KMS-11 (cell line): Measurements from ENCODE around the gene BCAT1.

Experiments
- H2AFZ ChIP-seq: fragments of 200-600 bp; sonication (generic); 2 replicates; pipeline ENCODE4 v1.6.1; 2016; ENCODE audit warnings: antibody characterized with exemption, mixed run types, low read depth
- H3K27ac ChIP-seq: fragments of 200-600 bp; sonication (generic); 2 replicates; pipeline ENCODE4 v1.6.1; 2016; ENCODE audit warnings: mild to moderate bottlenecking, mixed run types
- H3K27me3 ChIP-seq: fragments of 200-600 bp; sonication (generic); 2 replicates; pipeline ENCODE4 v1.6.1; 2017; ENCODE audit warnings: mild to moderate bottlenecking, low read depth, mixed run types, moderate library complexity; ENCODE audit not compliant: insufficient read depth
- H3K36me3 ChIP-seq: fragments of 200-600 bp; sonication (generic); 2 replicates; pipeline ENCODE4 v1.6.1; 2017; ENCODE audit warnings: mild to moderate bottlenecking, mixed run types; ENCODE audit not compliant: insufficient read depth
- H3K4me1 ChIP-seq: fragments of 200-600 bp; sonication (generic); 2 replicates; pipeline ENCODE4 v1.6.1; 2016; ENCODE audit warnings: mild to moderate bottlenecking, low read depth, mixed run types; ENCODE audit not compliant: poor library complexity, severe bottlenecking
- H3K4me2 ChIP-seq: fragments of 200-600 bp; sonication (generic); 2 replicates; pipeline ENCODE4 v1.7.0; 2016; ENCODE audit warnings: mild to moderate bottlenecking, mixed run types
- H3K4me3 ChIP-seq: fragments of 200-600 bp; sonication (generic); IDR thresholded peaks from 2 replicates; pipeline ENCODE4 v1.6.1; 2017; ENCODE audit warnings: low read depth, low read length, mixed read lengths; ENCODE audit not compliant: insufficient read depth
- H3K79me2 ChIP-seq: fragments of 200-600 bp; sonication (generic); 2 replicates; pipeline ENCODE4 v1.6.1; 2016; ENCODE audit warnings: low read depth, mixed run types; ENCODE audit not compliant: insufficient read depth
- H3K9ac ChIP-seq: fragments of 200-600 bp; sonication (generic); 2 replicates; pipeline ENCODE4 v1.6.1; 2016; ENCODE audit warnings: mild to moderate bottlenecking, mixed run types
- H4K20me1 ChIP-seq: fragments of 200-600 bp; sonication (generic); 2 replicates; pipeline ENCODE4 v1.6.1; 2016; ENCODE audit warnings: mild to moderate bottlenecking, mixed run types; ENCODE audit not compliant: insufficient read depth
- TF ChIP-seq, protein P1 (sequence below): fragments of 200-600 bp; sonication (generic); conservative IDR thresholded peaks from 2 replicates; pipeline ENCODE4 v1.6.1; 2017; ENCODE audit warnings: low read depth, mild to moderate bottlenecking, antibody characterized with exemption, low read length, moderate library complexity, mixed read lengths

BCAT1 gene

DNA sequence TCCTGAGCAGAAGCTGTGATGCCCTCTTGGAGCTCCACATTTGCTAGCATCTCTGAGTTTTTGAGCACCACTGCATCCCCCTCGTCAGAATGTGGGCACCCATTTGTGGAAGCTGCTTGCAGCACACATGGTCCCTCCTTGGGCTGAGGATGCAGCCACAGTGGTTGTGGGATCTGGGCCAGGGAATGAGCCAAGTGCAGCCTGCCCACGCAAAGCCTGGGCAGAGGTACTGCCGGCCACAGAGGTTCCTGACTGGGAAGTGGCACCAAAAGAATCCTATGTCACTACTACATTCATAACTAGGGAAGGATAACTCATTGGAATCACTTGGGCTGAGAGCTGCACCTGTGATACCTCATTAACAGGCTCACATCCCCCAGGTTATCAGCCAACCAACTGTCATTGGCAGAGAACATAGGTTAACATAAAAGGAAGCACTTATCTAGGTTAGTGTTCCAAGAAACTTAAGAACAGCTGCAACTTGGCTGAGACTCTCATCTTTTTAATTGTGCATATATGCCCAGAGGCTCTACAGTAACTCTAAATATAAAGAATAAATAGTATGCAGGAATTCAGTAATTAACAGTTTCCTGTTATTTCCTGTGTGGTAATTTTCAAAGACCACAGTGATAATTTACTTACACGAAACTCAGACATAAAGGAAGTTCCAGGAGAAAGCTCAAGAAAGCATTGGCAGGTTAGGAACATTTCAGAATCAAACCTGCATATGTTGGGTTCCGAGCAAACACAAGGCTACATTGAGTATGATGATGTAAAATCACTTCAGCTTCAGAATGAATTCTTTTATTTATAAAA lies 145.3 kb downstream of the BCAT1 start:
- no peaks in the 10 kb centered on the region for H4K20me1 ChIP-seq
- no peak overlapping the region for H3K4me3 ChIP-seq
- TF ChIP-seq, protein P1, sequence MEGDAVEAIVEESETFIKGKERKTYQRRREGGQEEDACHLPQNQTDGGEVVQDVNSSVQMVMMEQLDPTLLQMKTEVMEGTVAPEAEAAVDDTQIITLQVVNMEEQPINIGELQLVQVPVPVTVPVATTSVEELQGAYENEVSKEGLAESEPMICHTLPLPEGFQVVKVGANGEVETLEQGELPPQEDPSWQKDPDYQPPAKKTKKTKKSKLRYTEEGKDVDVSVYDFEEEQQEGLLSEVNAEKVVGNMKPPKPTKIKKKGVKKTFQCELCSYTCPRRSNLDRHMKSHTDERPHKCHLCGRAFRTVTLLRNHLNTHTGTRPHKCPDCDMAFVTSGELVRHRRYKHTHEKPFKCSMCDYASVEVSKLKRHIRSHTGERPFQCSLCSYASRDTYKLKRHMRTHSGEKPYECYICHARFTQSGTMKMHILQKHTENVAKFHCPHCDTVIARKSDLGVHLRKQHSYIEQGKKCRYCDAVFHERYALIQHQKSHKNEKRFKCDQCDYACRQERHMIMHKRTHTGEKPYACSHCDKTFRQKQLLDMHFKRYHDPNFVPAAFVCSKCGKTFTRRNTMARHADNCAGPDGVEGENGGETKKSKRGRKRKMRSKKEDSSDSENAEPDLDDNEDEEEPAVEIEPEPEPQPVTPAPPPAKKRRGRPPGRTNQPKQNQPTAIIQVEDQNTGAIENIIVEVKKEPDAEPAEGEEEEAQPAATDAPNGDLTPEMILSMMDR: no peak
- H3K79me2 ChIP-seq: no peaks in the 10 kb centered on the region
- H3K4me2 ChIP-seq: no peak overlapping the region
- H3K9ac ChIP-seq: no peak overlapping the region
- H3K27ac ChIP-seq: no peak overlapping the region
- no peaks in the 10 kb centered on the region for H3K36me3 ChIP-seq
- H2AFZ ChIP-seq: no peak overlapping the region
- no peaks in the 10 kb centered on the region for H3K27me3 ChIP-seq
- H3K4me1 ChIP-seq: no peaks in the 10 kb centered on the region

DNA sequence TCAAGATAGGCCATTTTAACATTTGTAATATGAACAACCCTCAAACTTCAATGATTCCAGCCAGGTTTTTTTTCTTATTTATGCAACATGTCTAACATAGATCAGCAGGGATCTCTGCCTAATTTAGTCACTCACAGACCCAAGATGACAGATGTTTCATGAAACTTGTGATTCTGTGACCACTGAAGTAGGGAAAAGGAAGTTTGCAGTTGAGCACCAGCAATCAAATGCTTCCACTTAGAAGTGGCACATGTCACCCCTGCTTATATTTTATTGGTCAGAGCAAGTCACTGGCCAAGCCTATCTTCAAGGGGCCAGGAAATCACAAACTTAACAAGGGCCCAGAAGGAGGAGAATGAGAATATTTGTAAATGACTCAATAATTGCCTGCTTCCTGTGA lies 150.6 kb downstream of the BCAT1 start:
- TF ChIP-seq, protein P1: no peak
- H2AFZ ChIP-seq: no peak overlapping the region
- H4K20me1 ChIP-seq: no peaks in the 10 kb centered on the region
- H3K9ac ChIP-seq: no peak overlapping the region
- H3K4me1 ChIP-seq: no peaks in the 10 kb centered on the region
- H3K4me3 ChIP-seq: no peak overlapping the region
- no peak overlapping the region for H3K27ac ChIP-seq
- no peak overlapping the region for H3K4me2 ChIP-seq
- no peaks in the 10 kb centered on the region for H3K36me3 ChIP-seq
- H3K27me3 ChIP-seq: no peaks in the 10 kb centered on the region
- H3K79me2 ChIP-seq: no peaks in the 10 kb centered on the region

DNA sequence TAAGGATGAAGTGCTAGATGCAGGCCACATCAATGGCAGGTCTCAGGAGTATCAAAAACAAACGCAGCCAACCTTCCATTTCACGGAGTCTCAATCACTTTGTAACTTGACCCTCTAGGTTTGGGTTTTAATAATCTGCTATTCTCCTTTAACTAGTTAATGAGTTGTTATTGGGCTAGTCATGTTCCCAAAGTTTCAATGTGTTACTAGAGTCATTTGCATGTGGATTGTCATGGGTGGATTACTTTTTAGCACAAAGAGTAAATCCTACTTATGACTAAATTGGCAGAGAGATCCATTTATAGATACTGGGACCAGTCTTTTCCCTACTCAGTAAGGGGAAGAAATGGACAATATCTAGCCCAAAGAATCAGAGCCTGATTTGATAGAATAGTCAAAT lies 151.0 kb downstream of the BCAT1 start:
- H3K4me2 ChIP-seq: no peak overlapping the region
- H2AFZ ChIP-seq: no peak overlapping the region
- no peak overlapping the region for H3K27ac ChIP-seq
- no peak overlapping the region for H3K9ac ChIP-seq
- H3K27me3 ChIP-seq: no peaks in the 10 kb centered on the region
- no peak overlapping the region for H3K4me3 ChIP-seq
- no peaks in the 10 kb centered on the region for H3K4me1 ChIP-seq
- TF ChIP-seq, protein P1: no peak
- no peaks in the 10 kb centered on the region for H4K20me1 ChIP-seq
- H3K79me2 ChIP-seq: no peaks in the 10 kb centered on the region
- no peaks in the 10 kb centered on the region for H3K36me3 ChIP-seq

DNA sequence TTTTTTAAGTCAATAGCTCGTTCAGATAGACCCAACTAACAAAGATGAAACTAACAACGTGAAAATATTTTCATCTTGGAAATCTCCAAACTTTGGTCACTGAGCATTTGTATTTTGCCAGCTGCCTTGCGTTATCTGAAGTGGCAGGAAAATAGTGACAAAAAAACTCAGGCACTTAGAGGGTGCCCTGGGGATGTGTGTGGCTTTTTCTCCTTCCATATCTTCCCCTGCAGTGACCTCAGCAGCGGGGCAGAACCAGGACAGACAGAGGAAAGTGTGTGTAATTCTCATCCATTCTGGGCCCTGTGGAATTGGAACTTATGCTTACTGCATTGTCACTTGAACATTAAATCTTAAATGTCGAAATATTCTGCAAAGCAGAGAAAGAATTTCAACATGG lies 152.0 kb downstream of the BCAT1 start:
- no peaks in the 10 kb centered on the region for H3K79me2 ChIP-seq
- TF ChIP-seq, protein P1: no peak
- H3K4me2 ChIP-seq: no peak overlapping the region
- H3K27me3 ChIP-seq: no peaks in the 10 kb centered on the region
- H2AFZ ChIP-seq: no peak overlapping the region
- H3K36me3 ChIP-seq: no peaks in the 10 kb centered on the region
- no peaks in the 10 kb centered on the region for H4K20me1 ChIP-seq
- no peaks in the 10 kb centered on the region for H3K4me1 ChIP-seq
- H3K4me3 ChIP-seq: no peak overlapping the region
- no peak overlapping the region for H3K9ac ChIP-seq
- H3K27ac ChIP-seq: no peak overlapping the region
